Lower leg skin (tissue), 3 donors: ENCODE measurements around the gene DOCK1.

ENCODE experiments used
- POLR2A ChIP-seq, 2 donors: fragments of 450-650 bp; IDR thresholded peaks; one replicate each; pipeline ENCODE4 v1.6.1; 2016 to 2017; ENCODE audit warnings: antibody characterized with exemption in 2 of 2, mild to moderate bottlenecking in 1 of 2, moderate library complexity in 1 of 2
- TF ChIP-seq, protein P1 (sequence below), 3 donors: fragments of 450-650 bp; IDR thresholded peaks; one replicate each; pipeline ENCODE4 v1.5.1; 2016; ENCODE audit warnings: antibody characterized with exemption in 3 of 3, mild to moderate bottlenecking in 3 of 3, moderate library complexity in 2 of 3

DNA sequence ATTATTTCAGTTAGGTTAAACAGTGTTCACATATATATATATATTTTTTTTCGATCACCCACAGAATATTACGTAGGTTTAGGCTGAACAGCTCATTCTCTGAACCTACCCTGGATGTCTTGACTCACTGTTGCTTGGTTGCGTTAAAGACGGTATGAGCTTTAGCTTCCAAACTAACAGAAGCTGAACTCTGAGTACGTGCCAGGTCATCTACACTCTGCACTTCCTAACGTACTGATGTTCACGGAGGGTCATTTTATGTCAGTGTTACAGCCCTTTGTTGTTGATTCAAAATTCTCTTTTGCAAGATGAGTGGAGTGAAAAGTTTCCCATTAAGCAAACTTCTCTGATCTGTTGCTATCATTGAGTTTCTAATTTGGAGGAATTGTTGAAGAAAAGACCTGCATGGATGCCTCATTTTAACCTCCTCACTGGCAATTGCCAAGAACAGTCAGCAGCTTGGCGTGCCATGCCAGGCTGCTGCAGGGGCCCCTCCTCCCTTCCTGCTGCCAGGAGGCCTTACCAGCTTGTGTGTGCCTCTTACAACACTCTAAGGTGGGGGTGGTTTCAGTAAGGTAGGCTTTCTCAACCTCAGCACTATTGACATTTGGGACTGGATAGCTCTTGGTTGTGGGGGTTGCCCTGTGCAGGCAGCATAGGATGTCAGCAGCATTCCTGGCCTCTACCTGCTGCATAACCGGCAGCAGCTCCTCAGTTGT lies 246.9 kb downstream of the DOCK1 start:
- TF ChIP-seq, protein P1, sequence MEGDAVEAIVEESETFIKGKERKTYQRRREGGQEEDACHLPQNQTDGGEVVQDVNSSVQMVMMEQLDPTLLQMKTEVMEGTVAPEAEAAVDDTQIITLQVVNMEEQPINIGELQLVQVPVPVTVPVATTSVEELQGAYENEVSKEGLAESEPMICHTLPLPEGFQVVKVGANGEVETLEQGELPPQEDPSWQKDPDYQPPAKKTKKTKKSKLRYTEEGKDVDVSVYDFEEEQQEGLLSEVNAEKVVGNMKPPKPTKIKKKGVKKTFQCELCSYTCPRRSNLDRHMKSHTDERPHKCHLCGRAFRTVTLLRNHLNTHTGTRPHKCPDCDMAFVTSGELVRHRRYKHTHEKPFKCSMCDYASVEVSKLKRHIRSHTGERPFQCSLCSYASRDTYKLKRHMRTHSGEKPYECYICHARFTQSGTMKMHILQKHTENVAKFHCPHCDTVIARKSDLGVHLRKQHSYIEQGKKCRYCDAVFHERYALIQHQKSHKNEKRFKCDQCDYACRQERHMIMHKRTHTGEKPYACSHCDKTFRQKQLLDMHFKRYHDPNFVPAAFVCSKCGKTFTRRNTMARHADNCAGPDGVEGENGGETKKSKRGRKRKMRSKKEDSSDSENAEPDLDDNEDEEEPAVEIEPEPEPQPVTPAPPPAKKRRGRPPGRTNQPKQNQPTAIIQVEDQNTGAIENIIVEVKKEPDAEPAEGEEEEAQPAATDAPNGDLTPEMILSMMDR (IDR thresholded peaks at IDR 0.05) = no peak
- no peak for TF ChIP-seq POLR2A (IDR thresholded peaks at IDR 0.05)
